Femur (tissue), 1 donor: ENCODE measurements around the gene SENP7.
"Not testable (repeated sequence)": the region's sequence is repeated elsewhere in the genome, so short reads cannot be mapped to it uniquely, and the experiment has no call there.

Experiments used
- DNase-seq: peaks from one replicate; pipeline ENCODE4 v3.0.0-alpha.2; 2017

SENP7 gene

GRCh38 chr3:101320475-101320874, 192.5 kb downstream of the SENP7 start, which contains the start of gene IMPG2:
IMPG2 (minus strand) TSS chr3:101320575; CDS start chr3:101320372, 203 bp downstream.
- DNase-seq, result no peak

GRCh38 chr3:101319531-101319930, 193.5 kb downstream of the SENP7 start:
- no peak for DNase-seq

GRCh38 chr3:101312545-101312944, 200.5 kb downstream of the SENP7 start:
- DNase-seq, result no peak

GRCh38 chr3:101311676-101312075, 201.3 kb downstream of the SENP7 start:
- no peak for DNase-seq

- DNase-seq, result no peak
These were observed 202.0 kb downstream of the SENP7 start for GRCh38 chr3:101310978-101311375.

GRCh38 chr3:101308147-101308772, 204.8 kb downstream of the SENP7 start:
- DNase-seq, result not testable (repeated sequence)

GRCh38 chr3:101303836-101304235, 209.2 kb downstream of the SENP7 start:
- DNase-seq, result no peak

- DNase-seq, result no peak
These were observed 209.8 kb downstream of the SENP7 start for GRCh38 chr3:101303089-101303731.

- DNase-seq, result no peak
These were observed 212.9 kb downstream of the SENP7 start for GRCh38 chr3:101300073-101300472.

- DNase-seq, result no peak
These were observed 221.0 kb downstream of the SENP7 start for GRCh38 chr3:101292027-101292426.

- DNase-seq, result no peak
These were observed 224.7 kb downstream of the SENP7 start for GRCh38 chr3:101288294-101288693.

- no peak for DNase-seq
These were observed 228.3 kb downstream of the SENP7 start for GRCh38 chr3:101284757-101285156.

- peak; percentile 49 for DNase-seq
These were observed 231.4 kb downstream of the SENP7 start for GRCh38 chr3:101281521-101282030.

- DNase-seq, result no peak
These were observed 233.1 kb downstream of the SENP7 start for GRCh38 chr3:101279765-101280385.

GRCh38 chr3:101279162-101279561, 233.8 kb downstream of the SENP7 start:
- DNase-seq, result no peak

GRCh38 chr3:101278727-101279126, 234.3 kb downstream of the SENP7 start:
- DNase-seq, result no peak
